GM12864 (cell line): ENCODE data around the gene KRTAP9-7.

Experiments
- DNase-seq: peaks from one replicate; pipeline ENCODE4 v3.0.0-alpha.2; 2011; ENCODE audit warnings: low read depth
- H3K4me3 ChIP-seq: 2 replicates; pipeline ENCODE4 v1.5.1; 2011; ENCODE audit warnings: mild to moderate bottlenecking, low read depth, low read length, control low read depth
- TF ChIP-seq, protein P1 (sequence below): IDR thresholded peaks from 2 replicates; pipeline ENCODE4 v1.5.1; 2011; ENCODE audit warnings: low read depth, mild to moderate bottlenecking, moderate library complexity, low read length, control low read depth, inconsistent platforms; ENCODE audit errors: missing control alignments

KRTAP9-7 gene

DNA sequence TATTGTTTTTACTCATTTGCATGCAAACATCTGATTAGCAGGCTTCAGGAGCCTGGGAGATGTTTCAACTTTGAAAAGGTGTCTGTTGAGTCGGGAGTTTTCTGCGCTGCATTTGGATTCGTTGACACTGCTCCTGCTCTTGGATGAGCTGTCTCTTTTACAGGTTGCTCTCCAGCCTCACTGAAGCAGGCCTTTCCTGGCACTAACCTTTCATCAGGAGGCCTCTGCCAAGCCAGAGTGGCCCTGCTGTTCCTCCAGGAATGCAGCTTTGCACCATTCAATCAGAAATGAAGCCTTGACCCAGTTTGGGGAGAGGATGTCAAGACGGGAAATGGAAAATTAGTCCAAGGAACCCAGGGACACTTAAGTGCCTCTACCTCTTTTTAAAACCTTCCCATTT, 27.5 kb downstream of the KRTAP9-7 start:
- DNase-seq = no peak
- H3K4me3 ChIP-seq = no peak overlapping the region
- TF ChIP-seq, protein P1, sequence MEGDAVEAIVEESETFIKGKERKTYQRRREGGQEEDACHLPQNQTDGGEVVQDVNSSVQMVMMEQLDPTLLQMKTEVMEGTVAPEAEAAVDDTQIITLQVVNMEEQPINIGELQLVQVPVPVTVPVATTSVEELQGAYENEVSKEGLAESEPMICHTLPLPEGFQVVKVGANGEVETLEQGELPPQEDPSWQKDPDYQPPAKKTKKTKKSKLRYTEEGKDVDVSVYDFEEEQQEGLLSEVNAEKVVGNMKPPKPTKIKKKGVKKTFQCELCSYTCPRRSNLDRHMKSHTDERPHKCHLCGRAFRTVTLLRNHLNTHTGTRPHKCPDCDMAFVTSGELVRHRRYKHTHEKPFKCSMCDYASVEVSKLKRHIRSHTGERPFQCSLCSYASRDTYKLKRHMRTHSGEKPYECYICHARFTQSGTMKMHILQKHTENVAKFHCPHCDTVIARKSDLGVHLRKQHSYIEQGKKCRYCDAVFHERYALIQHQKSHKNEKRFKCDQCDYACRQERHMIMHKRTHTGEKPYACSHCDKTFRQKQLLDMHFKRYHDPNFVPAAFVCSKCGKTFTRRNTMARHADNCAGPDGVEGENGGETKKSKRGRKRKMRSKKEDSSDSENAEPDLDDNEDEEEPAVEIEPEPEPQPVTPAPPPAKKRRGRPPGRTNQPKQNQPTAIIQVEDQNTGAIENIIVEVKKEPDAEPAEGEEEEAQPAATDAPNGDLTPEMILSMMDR = no peak

DNA sequence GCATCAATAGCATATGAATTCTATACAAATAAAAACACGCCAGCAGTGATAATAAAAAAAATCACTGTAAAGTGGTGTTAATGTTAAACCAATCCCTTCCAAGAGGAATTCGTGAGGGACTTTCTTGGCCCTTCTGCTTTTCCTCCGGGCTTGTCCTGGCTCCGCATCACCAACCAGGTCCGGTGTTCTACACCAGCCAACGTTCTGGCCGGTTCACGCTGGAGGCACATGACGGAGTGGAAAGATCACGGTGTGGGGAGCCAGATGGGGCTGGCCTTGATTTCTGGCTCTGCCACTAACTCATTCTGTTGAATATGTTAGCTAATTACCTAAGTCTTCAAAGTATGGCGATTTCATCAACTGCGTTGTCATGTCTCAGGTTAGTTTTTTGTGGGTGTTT, 28.6 kb downstream of the KRTAP9-7 start:
- TF ChIP-seq, protein P1 = no peak
- DNase-seq = no peak
- H3K4me3 ChIP-seq = no peak overlapping the region

DNA sequence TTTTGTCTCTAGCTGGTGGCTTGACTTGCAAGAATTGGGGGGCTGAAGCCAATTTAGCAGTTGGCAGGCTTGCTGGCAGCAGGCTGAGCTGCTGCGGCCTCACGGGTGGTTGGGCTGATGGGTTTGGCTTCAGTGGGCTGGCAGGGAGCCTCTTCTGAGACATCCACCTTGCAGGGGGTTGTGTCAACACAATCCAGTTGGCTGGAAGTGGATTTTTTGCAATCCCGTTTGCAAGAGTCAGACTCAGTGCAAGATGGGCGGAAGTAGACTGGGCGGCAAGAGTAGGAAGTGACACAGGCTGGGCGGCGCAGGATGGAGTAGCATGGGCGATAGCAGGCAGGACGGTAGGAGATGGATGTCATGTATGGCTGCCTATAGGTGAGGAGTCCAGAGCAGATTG, 32.1 kb downstream of the KRTAP9-7 start:
- no peak overlapping the region for H3K4me3 ChIP-seq
- DNase-seq = no peak
- TF ChIP-seq, protein P1 = no peak

DNA sequence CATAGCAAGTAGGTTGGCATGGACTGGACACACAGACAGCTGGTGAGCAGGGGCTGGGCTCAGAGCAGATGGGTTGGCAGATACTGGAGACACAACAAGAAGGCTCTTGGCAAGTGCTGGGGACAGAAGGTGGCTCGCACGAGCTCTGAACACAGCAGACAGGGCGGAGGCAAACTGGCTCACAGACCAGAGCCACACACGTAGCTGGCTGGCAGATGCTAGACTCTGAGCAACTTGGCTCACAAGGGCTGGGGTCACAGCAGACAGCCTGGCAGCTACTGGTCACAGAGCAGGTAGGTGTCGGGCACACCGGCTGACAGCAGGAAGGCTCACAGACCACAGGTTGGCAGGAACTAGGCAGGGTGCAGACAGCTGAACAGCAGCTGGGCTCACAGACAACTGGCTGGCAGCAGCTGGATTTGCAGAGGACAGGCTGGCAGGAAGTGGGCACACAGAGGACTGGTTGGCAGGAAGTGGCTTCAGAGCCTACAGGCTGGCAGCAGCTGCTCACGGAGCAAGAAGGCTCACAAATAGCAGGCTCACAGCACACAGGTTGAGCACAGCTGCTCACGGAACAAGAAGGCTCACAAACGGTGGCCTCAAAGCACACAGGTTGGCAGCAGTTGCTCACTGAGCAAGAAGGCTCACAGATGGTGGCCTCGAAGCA, 32.9 kb downstream of the KRTAP9-7 start:
- DNase-seq = no peak
- TF ChIP-seq, protein P1 = no peak
- H3K4me3 ChIP-seq = no peak overlapping the region

DNA sequence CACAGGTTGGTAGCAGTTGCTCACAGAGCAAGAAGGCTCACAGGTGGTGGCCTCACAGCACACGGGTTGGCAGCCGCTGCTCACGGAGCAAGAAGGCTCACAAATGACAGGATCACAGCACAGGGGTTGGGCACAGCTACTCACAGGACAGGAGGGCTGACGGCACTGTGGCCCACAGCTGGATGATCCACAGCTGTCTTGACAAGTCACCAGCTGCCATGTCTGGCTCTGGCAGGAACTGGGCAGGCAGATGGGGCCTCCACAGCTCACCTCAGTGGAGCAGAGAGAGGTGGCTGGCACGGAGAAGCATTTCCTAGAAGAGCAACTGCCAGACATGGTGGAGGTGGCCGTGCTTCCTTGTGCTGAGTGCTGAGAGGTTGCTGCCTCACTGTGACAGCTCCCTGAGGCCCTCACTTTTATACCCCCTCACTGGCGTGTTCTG, 33.4 kb downstream of the KRTAP9-7 start, which contains the start of gene KRTAP16-1:
KRTAP16-1 (minus strand) TSS at position 392 of the 442 bp plus-strand sequence; CDS start at position 336, 56 bp downstream.
- TF ChIP-seq, protein P1 = no peak
- no peak for DNase-seq

DNA sequence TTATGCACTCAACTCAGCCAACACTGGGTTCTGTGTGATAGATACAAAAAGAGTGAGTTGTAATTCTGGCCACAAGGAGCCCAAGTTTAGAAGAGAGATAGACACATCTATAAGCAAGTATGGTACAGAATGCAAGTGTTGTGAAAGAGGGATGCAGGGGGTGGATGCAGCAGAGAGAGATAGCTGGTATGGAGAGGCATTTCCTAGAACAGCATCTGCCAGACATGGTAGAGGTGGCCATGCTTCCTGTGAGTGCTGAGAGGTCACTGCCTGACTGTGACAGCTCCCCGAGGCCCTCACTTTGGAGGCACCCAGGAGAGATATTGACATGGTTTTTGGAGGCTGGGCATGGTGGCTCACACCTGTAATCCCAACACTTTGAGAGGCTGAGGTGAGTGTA, 35.6 kb downstream of the KRTAP9-7 start:
- TF ChIP-seq, protein P1 = no peak
- H3K4me3 ChIP-seq = no peak overlapping the region
- no peak for DNase-seq

More for the DNA sequence above, 33.4 kb downstream of the KRTAP9-7 start, which contains the start of gene KRTAP16-1:
- no peak within 1 kb of the TSS for H3K4me3 ChIP-seq
